K562 (cell line): ENCODE measurements around the gene WNT11. TPM values are rescaled to one million over a fixed set of nuclear protein-coding genes. Genes with fewer than 3 reads are reported as not detected.

ENCODE experiments used
- ATAC-seq: fragments of 200-7000 bp; cut with Tn5 transposase; 3 replicates; pipeline ENCODE4 v1.9.1; 2020; ENCODE audit warnings: moderate library complexity
- BruUV-seq: library from RNA; stranded (reverse); fragments of 400-500 nt; replicated peaks from 2 replicates; lab custom pipeline; 2021; lab: Mats Ljungman, UMichigan
- CTCF ChIA-PET: fragments of 300-600 bp; formaldehyde crosslinking; extraction: SDS; loops from one replicate; lab custom pipeline; 2021; ENCODE audit warnings: low intra/inter-chr PET ratio; lab: Yijun Ruan, JAX
- POLR2A ChIA-PET: fragments of 300-600, 350-650 bp; sonication (Branson Sonifier 250); formaldehyde crosslinking; extraction: SDS; loops from one replicate; lab custom pipeline; 2021; ENCODE audit warnings: antibody characterized with exemption, inconsistent platforms; lab: Yijun Ruan, JAX
- DNase-seq, 4 experiments: peaks; one replicate each; pipeline versions ENCODE4 v3.0.0 to v3.0.0-alpha.2; 2011 to 2018; ENCODE audit warnings: low spot score in 3 of 4, mixed read lengths in 3 of 4; ENCODE audit errors: extremely low read depth in 1 of 4
- FAIRE-seq: peaks from 2 replicates; lab custom pipeline; 2011; peaks lifted over from hg19 to GRCh38; lab: Jason Lieb, UNC
- H2AFZ ChIP-seq: 2 replicates; pipeline ENCODE4 v1.6.0; 2011; ENCODE audit warnings: low read depth, low read length, control low read depth, inconsistent platforms
- H3K27ac ChIP-seq: fragments of 200-600 bp; 3 replicates; pipeline ENCODE4 v1.8.0; 2011; ENCODE audit warnings: low read depth, mild to moderate bottlenecking, control low read depth, inconsistent platforms, low read length, moderate library complexity, mixed read lengths; ENCODE audit errors: extremely low read depth
- H3K27me3 ChIP-seq, 2 experiments: fragments of 300-600 bp in 1 of 2; 2 replicates in 1 of 2; 3 replicates in 1 of 2; pipeline versions ENCODE4 v1.6.0 to v1.8.0; 2011; ENCODE audit warnings: inconsistent platforms in 2 of 2, low read length in 2 of 2, mild to moderate bottlenecking in 1 of 2, mixed read lengths in 1 of 2, moderate library complexity in 1 of 2; ENCODE audit not compliant: control insufficient read depth in 2 of 2, insufficient read depth in 2 of 2
- H3K36me3 ChIP-seq: fragments of 300-600 bp; 3 replicates; pipeline ENCODE4 v1.8.0; 2011; ENCODE audit warnings: mild to moderate bottlenecking, low read length, inconsistent platforms; ENCODE audit not compliant: control insufficient read depth, insufficient read depth
- H3K4me1 ChIP-seq, 2 experiments: fragments of 200-600 bp in 1 of 2; replicated peaks in 1 of 2; 2 replicates in 1 of 2; 3 replicates in 1 of 2; pipeline versions ENCODE4 v1.5.1 to v1.8.0; 2011; ENCODE audit warnings: inconsistent platforms in 2 of 2, low read length in 2 of 2, mild to moderate bottlenecking in 1 of 2, mixed read lengths in 1 of 2, moderate library complexity in 1 of 2; ENCODE audit not compliant: control insufficient read depth in 2 of 2, insufficient read depth in 2 of 2
- H3K4me2 ChIP-seq: 2 replicates; pipeline ENCODE4 v1.6.1; 2011; ENCODE audit warnings: low read length, control low read depth, inconsistent platforms, mixed read lengths; ENCODE audit not compliant: insufficient read depth
- H3K4me3 ChIP-seq: fragments of 200-600 bp; sonication (generic), shearing (Covaris generic); 2 replicates; pipeline ENCODE4 v1.5.1; 2016; ENCODE audit warnings: control low read depth, inconsistent platforms
- H3K79me2 ChIP-seq: fragments of 200-600 bp; 3 replicates; pipeline ENCODE4 v1.8.0; 2011; ENCODE audit warnings: low read length, inconsistent platforms; ENCODE audit not compliant: control insufficient read depth, insufficient read depth
- H3K9ac ChIP-seq, 2 experiments: 2 replicates each; pipeline versions ENCODE4 v1.6.0 to v1.6.1; 2011; ENCODE audit warnings: low read depth in 2 of 2, low read length in 2 of 2, control low read depth in 1 of 2, inconsistent platforms in 1 of 2, mild to moderate bottlenecking in 1 of 2, mixed read lengths in 1 of 2; ENCODE audit not compliant: insufficient read depth in 1 of 2
- H3K9me1 ChIP-seq: one replicate; pipeline ENCODE4 v1.6.0; 2011; ENCODE audit warnings: inconsistent platforms, mild to moderate bottlenecking, low read length, moderate library complexity; ENCODE audit not compliant: control insufficient read depth, insufficient read depth
- H3K9me3 ChIP-seq: replicated peaks from 2 replicates; pipeline ENCODE4 v1.5.1; 2011; ENCODE audit warnings: low read depth, low read length, inconsistent platforms; ENCODE audit not compliant: control insufficient read depth, insufficient read depth
- H4K20me1 ChIP-seq: replicated peaks from 2 replicates; pipeline ENCODE4 v1.6.1; 2011; ENCODE audit warnings: low read length, inconsistent platforms, mixed read lengths; ENCODE audit not compliant: control insufficient read depth, insufficient read depth
- ADNP ChIP-seq: fragments of 200-800 bp; sonication (Bioruptor generic); IDR thresholded peaks from 2 replicates; pipeline ENCODE4 v1.6.1; 2016; ENCODE audit warnings: missing genetic modification characterization, missing compliant biosample characterization
- CCAR2 ChIP-seq: fragments of 200-400 bp; formaldehyde crosslinking; IDR thresholded peaks from 2 replicates; pipeline ENCODE4 v1.6.1; 2017; ENCODE audit warnings: mild to moderate bottlenecking, low read depth, low read length
- ESRRA ChIP-seq: fragments of 450-650 bp; IDR thresholded peaks from 2 replicates; pipeline ENCODE4 v1.6.1; 2014; ENCODE audit warnings: low read depth, mild to moderate bottlenecking, moderate library complexity, borderline replicate concordance
- NCOA4 ChIP-seq: fragments of 450-650 bp; IDR thresholded peaks from 2 replicates; pipeline ENCODE4 v1.6.1; 2018; ENCODE audit warnings: mild to moderate bottlenecking; ENCODE audit not compliant: partially characterized antibody
- RHOXF2B ChIP-seq: fragments of 250-450 bp; sonication (Bioruptor Pico); conservative IDR thresholded peaks from 2 replicates; pipeline ENCODE4 v1.5.1; 2021
- SAFB2 ChIP-seq: fragments of 200-400 bp; formaldehyde crosslinking; IDR thresholded peaks from 2 replicates; pipeline ENCODE4 v1.6.1; 2018; ENCODE audit warnings: borderline replicate concordance, low read length, low read depth, moderate library complexity; ENCODE audit not compliant: severe bottlenecking
- TARDBP ChIP-seq: fragments of 450-650 bp; IDR thresholded peaks from 2 replicates; pipeline ENCODE4 v1.6.1; 2016
- ZFX ChIP-seq: sonication (generic); formaldehyde crosslinking; IDR thresholded peaks from 2 replicates; pipeline ENCODE4 v1.8.0; 2022; ENCODE audit warnings: mild to moderate bottlenecking, missing genetic modification reagents, moderate library complexity
- ZNF354B ChIP-seq: fragments of 250-450 bp; sonication (Bioruptor Pico); IDR thresholded peaks from 2 replicates; pipeline ENCODE4 v1.4.0; 2020
- WGBS: fragments of 100-300 bp; shearing (Covaris generic); methylation state at CpG from one replicate; pipeline ENCODE4 v1.1.6; 2016; ENCODE audit warnings: low coverage, mixed read lengths; ENCODE audit not compliant: insufficient coverage; ENCODE audit errors: missing lambda C conversion rate; 5-methylcytosine and 5-hydroxymethylcytosine counted together
- in situ Hi-C: fragments of 300-500 bp; cut with MboI; formaldehyde crosslinking; loops from 4 replicates; pipeline ENCODE4 v1.15.0; 2018; ENCODE audit warnings: inconsistent platforms, mixed read lengths
- intact Hi-C: fragments of 100-400 bp; cut with micrococcal nuclease; formaldehyde crosslinking; loops from 2 replicates; pipeline ENCODE4 v1.14.2; 2022
- polyA plus RNA-seq, 8 experiments: library from polyadenylated mRNA; depleted of rRNA in 4 of 8; stranded (reverse) in 5 of 8; unstranded in 3 of 8; fragments of >200 nt; fragmentation: Nextera tagmentation in 2 of 8; fragmentation: Illumina TruSeq in 1 of 8; extraction: Ambion mirVana in 2 of 8; extraction: Trizol in 1 of 8; gene quantifications; 2 replicates each; pipeline versions ENCODE4 v1.2.1 to v1.2.3, GENCODE V29; 2011 to 2014; ENCODE audit warnings: inconsistent platforms in 1 of 8, missing spikeins in 1 of 8
- total RNA-seq, 7 experiments: library from RNA; depleted of rRNA in 6 of 7; stranded (reverse); fragments of >200 nt in 6 of 7; fragmentation: Illumina TruSeq in 2 of 7; extraction: Trizol in 2 of 7; gene quantifications; 2 replicates each; pipeline versions ENCODE4 v1.2.1 to v1.2.3, GENCODE V29; 2011 to 2021; ENCODE audit warnings: low replicate concordance in 1 of 7
- TF ChIP-seq, protein P1 (sequence below): fragments of 150-350 bp; IDR thresholded peaks from 2 replicates; pipeline ENCODE4 v1.6.1; 2014; ENCODE audit warnings: low read depth, mild to moderate bottlenecking, low read length, borderline replicate concordance
- TF ChIP-seq, protein P2 (sequence below): sonication (generic); IDR thresholded peaks from 2 replicates; pipeline ENCODE4 v1.6.1; 2016
- TF ChIP-seq, protein P3 (sequence below): sonication (generic); formaldehyde crosslinking; IDR thresholded peaks from 2 replicates; pipeline ENCODE4 v1.8.0; 2022; ENCODE audit warnings: mild to moderate bottlenecking, low read depth, missing genetic modification reagents

The WNT11 gene
- total and polyA plus RNA-seq, 9 of the 15 experiments (the other 6 are each of a cell fraction or from before 2014, with no cell fraction given), result 0.03 to 0.20 (median 0.09) TPM; not detected in 4

DNA sequence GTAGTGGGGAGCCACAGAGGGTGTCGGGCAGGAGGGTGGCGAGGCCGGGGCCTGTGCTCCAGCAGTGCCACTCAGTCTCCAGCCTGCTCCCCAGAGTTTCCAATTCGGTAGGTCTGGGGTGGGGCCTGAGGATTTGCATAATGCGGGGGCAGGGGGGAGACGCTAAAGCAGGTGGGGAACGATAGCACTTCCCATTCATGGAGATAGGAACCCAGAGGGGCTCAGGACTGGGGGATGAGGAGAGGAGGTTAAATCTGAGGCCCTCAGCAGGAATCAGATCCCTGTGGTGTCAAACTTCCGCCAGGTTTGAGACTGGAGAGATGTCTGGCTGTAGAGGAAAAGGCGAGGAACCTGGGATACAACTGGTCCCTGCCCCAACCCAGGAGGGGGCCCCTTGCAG lies 29.8 kb downstream of the WNT11 start (continued):
- TF ChIP-seq, protein P1, sequence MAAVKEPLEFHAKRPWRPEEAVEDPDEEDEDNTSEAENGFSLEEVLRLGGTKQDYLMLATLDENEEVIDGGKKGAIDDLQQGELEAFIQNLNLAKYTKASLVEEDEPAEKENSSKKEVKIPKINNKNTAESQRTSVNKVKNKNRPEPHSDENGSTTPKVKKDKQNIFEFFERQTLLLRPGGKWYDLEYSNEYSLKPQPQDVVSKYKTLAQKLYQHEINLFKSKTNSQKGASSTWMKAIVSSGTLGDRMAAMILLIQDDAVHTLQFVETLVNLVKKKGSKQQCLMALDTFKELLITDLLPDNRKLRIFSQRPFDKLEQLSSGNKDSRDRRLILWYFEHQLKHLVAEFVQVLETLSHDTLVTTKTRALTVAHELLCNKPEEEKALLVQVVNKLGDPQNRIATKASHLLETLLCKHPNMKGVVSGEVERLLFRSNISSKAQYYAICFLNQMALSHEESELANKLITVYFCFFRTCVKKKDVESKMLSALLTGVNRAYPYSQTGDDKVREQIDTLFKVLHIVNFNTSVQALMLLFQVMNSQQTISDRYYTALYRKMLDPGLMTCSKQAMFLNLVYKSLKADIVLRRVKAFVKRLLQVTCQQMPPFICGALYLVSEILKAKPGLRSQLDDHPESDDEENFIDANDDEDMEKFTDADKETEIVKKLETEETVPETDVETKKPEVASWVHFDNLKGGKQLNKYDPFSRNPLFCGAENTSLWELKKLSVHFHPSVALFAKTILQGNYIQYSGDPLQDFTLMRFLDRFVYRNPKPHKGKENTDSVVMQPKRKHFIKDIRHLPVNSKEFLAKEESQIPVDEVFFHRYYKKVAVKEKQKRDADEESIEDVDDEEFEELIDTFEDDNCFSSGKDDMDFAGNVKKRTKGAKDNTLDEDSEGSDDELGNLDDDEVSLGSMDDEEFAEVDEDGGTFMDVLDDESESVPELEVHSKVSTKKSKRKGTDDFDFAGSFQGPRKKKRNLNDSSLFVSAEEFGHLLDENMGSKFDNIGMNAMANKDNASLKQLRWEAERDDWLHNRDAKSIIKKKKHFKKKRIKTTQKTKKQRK, result no peak
- no peak for TF ChIP-seq TARDBP
- TF ChIP-seq SAFB2, result no peak
- TF ChIP-seq RHOXF2B (CRISPR knock-in tag), result no peak
- TF ChIP-seq, all 486 proteins: peak for 0

DNA sequence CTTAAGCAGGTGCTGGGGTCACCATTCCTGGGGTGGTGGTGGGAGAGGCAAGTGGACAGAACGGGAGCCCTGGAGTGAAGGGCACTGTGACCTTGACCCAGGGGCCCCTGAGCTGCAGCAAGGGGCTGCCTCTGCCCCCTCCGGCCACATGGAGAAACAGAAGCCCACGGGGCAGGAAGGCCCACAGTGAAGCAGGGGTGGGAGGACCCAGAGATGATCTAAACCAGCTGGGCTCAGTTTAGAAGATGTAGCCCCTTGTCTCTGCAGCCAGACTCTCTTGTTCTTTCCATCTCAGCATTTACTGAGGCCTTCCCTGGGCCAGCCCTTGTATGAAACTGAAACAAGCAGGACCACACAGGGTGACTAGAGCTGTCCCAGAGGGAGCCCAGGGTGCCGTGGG lies 30.5 kb downstream of the WNT11 start:
- H3K4me3 ChIP-seq, result no peak overlapping the region
- TF ChIP-seq ADNP (tag) (no peak), CCAR2 (no peak), NCOA4 (no peak), ZNF354B (no peak), ESRRA (peak; percentile 52; the same call in 1 of the 2 replicates), ZFX (CRISPR knock-in tag) (no peak)
- TF ChIP-seq, protein P2, sequence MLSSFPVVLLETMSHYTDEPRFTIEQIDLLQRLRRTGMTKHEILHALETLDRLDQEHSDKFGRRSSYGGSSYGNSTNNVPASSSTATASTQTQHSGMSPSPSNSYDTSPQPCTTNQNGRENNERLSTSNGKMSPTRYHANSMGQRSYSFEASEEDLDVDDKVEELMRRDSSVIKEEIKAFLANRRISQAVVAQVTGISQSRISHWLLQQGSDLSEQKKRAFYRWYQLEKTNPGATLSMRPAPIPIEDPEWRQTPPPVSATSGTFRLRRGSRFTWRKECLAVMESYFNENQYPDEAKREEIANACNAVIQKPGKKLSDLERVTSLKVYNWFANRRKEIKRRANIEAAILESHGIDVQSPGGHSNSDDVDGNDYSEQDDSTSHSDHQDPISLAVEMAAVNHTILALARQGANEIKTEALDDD, result no peak
- TF ChIP-seq, protein P3, sequence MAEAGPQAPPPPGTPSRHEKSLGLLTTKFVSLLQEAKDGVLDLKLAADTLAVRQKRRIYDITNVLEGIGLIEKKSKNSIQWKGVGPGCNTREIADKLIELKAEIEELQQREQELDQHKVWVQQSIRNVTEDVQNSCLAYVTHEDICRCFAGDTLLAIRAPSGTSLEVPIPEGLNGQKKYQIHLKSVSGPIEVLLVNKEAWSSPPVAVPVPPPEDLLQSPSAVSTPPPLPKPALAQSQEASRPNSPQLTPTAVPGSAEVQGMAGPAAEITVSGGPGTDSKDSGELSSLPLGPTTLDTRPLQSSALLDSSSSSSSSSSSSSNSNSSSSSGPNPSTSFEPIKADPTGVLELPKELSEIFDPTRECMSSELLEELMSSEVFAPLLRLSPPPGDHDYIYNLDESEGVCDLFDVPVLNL (CRISPR knock-in tag), result no peak
- peaks cover 14% of the 10 kb centered on the region; the same call in 1 of the 2 replicates for H4K20me1 ChIP-seq
- 39% methylated on average over 4 of the region's 4 CpGs for whole genome bisulfite sequencing
- no TSS peak for BruUV-seq
- no peaks in the 10 kb centered on the region for H3K9me1 ChIP-seq
- ATAC-seq (no peak), FAIRE-seq (no peak), DNase-seq (no peak)
- H3K27ac ChIP-seq, result no peak overlapping the region
- H3K79me2 ChIP-seq, result no peaks in the 10 kb centered on the region
- peaks cover 0 to 29% of the 10 kb centered on the region in 2 experiments; a peak in 2 of 5 replicates for H3K4me1 ChIP-seq
- ChIA-PET CTCF (no interaction called here), POLR2A (interaction anchor here (0.5 kb wide), 1 partner anchor 20 kb away, joined by 4 read pairs; no protein-coding TSS in a partner anchor)
- no peaks in the 10 kb centered on the region for H3K9me3 ChIP-seq
- intact Hi-C loops (no loop called here), in situ Hi-C loops (no loop called here)
- no peaks in the 10 kb centered on the region for H3K36me3 ChIP-seq
- H3K27me3 ChIP-seq, result peaks cover 17 to 34% of the 10 kb centered on the region in 2 experiments
- H2AFZ ChIP-seq, result no peak overlapping the region
- no peak overlapping the region for H3K9ac ChIP-seq
- no peak overlapping the region for H3K4me2 ChIP-seq
